Stimulated activated naive CD8-positive, alpha-beta T cell treated with anti-CD3 and anti-CD28 coated beads, Interleukin-15, Interleukin-2, amounts not matched to agents 100 U/mL and 50 U/mL, for 24 hours (primary cell): ENCODE measurements around the gene POU2F2.

Experiments
- ATAC-seq: fragments of 150-1000 bp; cut with Tn5 transposase; one replicate; pipeline ENCODE4 v1.10.0; 2021
- DNase-seq: peaks from one replicate; pipeline ENCODE4 v3.0.0; 2021

The POU2F2 gene

GRCh38 chr19:42132030-42132628, at the start of gene POU2F2:
Gene POU2F2, minus strand, starts transcription at chr19:42132446. Its CDS starts 35 bp downstream, at chr19:42132411.
- DNase-seq (peak; percentile 89), ATAC-seq (peak; percentile 83)

- ATAC-seq (no peak), DNase-seq (peak; percentile 41)
These were observed 46.8 kb upstream of the POU2F2 start for GRCh38 chr19:42178791-42179674.

GRCh38 chr19:42177686-42178019, 45.4 kb upstream of the POU2F2 start:
- ATAC-seq (no peak), DNase-seq (no peak)

GRCh38 chr19:42176990-42177685, 44.9 kb upstream of the POU2F2 start:
- ATAC-seq (peak; percentile 95), DNase-seq (peak; percentile 81)

GRCh38 chr19:42176649-42176989, 44.4 kb upstream of the POU2F2 start:
- ATAC-seq (peak; percentile 38), DNase-seq (no peak)

GRCh38 chr19:42175952-42176648, 43.9 kb upstream of the POU2F2 start:
- no peak for ATAC-seq
- no peak for DNase-seq

GRCh38 chr19:42174958-42175734, 42.9 kb upstream of the POU2F2 start:
- DNase-seq (no peak), ATAC-seq (no peak)

GRCh38 chr19:42174188-42174587, 41.9 kb upstream of the POU2F2 start:
- ATAC-seq (no peak), DNase-seq (no peak)

GRCh38 chr19:42173695-42174094, 41.4 kb upstream of the POU2F2 start:
- DNase-seq (no peak), ATAC-seq (no peak)

GRCh38 chr19:42172261-42172660, 40.0 kb upstream of the POU2F2 start:
- no peak for DNase-seq
- no peak for ATAC-seq

- DNase-seq (no peak), ATAC-seq (no peak)
These were observed 38.5 kb upstream of the POU2F2 start for GRCh38 chr19:42170715-42171114.

GRCh38 chr19:42169486-42170413, 37.5 kb upstream of the POU2F2 start:
- DNase-seq (no peak), ATAC-seq (no peak)

- ATAC-seq, result peak; percentile 28
- DNase-seq, result no peak
These were observed 36.0 kb upstream of the POU2F2 start for GRCh38 chr19:42168206-42168605.

- DNase-seq (no peak), ATAC-seq (no peak)
These were observed 34.1 kb upstream of the POU2F2 start for GRCh38 chr19:42166316-42166715.

GRCh38 chr19:42165146-42165545, 32.9 kb upstream of the POU2F2 start:
- no peak for DNase-seq
- no peak for ATAC-seq

- DNase-seq (no peak), ATAC-seq (no peak)
These were observed 29.5 kb upstream of the POU2F2 start for GRCh38 chr19:42161616-42162263.

- DNase-seq (no peak), ATAC-seq (no peak)
These were observed 27.7 kb upstream of the POU2F2 start for GRCh38 chr19:42159942-42160341.

- DNase-seq, result no peak
These were observed 26.7 kb upstream of the POU2F2 start for GRCh38 chr19:42158926-42159325.

GRCh38 chr19:42156571-42156970, 24.3 kb upstream of the POU2F2 start:
- DNase-seq (no peak), ATAC-seq (no peak)

More at GRCh38 chr19:42158926-42159325, 26.7 kb upstream of the POU2F2 start:
- ATAC-seq, result no peak

GRCh38 chr19:42155796-42156195, 23.6 kb upstream of the POU2F2 start:
- DNase-seq, result no peak
- ATAC-seq, result no peak
